ENCODE results near the gene TMBIM1. TPM values are rescaled to one million over a fixed set of nuclear protein-coding genes. Genes with fewer than 3 reads are reported as not detected.

TMBIM1 gene
- total RNA-seq, 1 experiment from 2014 or later: 114 TPM

DNA sequence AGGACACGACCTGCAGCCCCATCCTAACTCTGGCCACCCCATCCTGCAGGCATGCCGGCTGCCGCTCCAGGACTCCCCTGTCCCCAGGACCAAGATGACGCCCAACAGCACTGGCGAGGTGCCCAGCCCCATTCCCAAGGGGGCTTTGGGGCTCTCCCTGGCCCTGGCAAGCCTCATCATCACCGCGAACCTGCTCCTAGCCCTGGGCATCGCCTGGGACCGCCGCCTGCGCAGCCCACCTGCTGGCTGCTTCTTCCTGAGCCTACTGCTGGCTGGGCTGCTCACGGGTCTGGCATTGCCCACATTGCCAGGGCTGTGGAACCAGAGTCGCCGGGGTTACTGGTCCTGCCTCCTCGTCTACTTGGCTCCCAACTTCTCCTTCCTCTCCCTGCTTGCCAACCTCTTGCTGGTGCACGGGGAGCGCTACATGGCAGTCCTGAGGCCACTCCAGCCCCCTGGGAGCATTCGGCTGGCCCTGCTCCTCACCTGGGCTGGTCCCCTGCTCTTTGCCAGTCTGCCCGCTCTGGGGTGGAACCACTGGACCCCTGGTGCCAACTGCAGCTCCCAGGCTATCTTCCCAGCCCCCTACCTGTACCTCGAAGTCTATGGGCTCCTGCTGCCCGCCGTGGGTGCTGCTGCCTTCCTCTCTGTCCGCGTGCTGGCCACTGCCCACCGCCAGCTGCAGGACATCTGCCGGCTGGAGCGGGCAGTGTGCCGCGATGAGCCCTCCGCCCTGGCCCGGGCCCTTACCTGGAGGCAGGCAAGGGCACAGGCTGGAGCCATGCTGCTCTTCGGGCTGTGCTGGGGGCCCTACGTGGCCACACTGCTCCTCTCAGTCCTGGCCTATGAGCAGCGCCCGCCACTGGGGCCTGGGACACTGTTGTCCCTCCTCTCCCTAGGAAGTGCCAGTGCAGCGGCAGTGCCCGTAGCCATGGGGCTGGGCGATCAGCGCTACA lies 29.4 kb downstream of the TMBIM1 start:
- in situ Hi-C loops (cut with HindIII; ENCODE audit: low pct_unique_long_range_greater_than_20kb, low sequenced_read_pairs) (no loop called here), intact Hi-C loops (cut with micrococcal nuclease; ENCODE audit: unreplicated experiment) (no loop called here)
- CTCF ChIA-PET: no interaction called here
- no peak for DNase-seq (ENCODE audit: low read depth, low spot score)
- BruUV-seq (replicated peaks): no TSS peak
- Histone ChIP-seq H3K27ac (ENCODE audit: low read length) (no peak overlapping the region), H3K9me3 (ENCODE audit: control insufficient read depth, insufficient read depth, low read depth, low read length) (no peaks in the 10 kb centered on the region), H3K27me3 (ENCODE audit: control insufficient read depth, insufficient read depth, low read length) (no peaks in the 10 kb centered on the region), H3K36me3 (ENCODE audit: control insufficient read depth, insufficient read depth, low read length) (peaks cover 8% of the 10 kb centered on the region), H3K4me1 (ENCODE audit: control insufficient read depth, insufficient read depth, low read length) (peaks cover 8% of the 10 kb centered on the region; the same call in 1 of the 2 replicates), H3K4me3 (ENCODE audit: low read depth in 2 of 2, low read length in 2 of 2) (no peak overlapping the region)
- TF ChIP-seq POLR2AphosphoS5 (IDR thresholded peaks at IDR 0.05; ENCODE audit: low read depth, low read length): no peak
- TF ChIP-seq TCF7L2 (IDR thresholded peaks at IDR 0.05; ENCODE audit: low read depth, low read length): no peak
- TF ChIP-seq, protein P1, sequence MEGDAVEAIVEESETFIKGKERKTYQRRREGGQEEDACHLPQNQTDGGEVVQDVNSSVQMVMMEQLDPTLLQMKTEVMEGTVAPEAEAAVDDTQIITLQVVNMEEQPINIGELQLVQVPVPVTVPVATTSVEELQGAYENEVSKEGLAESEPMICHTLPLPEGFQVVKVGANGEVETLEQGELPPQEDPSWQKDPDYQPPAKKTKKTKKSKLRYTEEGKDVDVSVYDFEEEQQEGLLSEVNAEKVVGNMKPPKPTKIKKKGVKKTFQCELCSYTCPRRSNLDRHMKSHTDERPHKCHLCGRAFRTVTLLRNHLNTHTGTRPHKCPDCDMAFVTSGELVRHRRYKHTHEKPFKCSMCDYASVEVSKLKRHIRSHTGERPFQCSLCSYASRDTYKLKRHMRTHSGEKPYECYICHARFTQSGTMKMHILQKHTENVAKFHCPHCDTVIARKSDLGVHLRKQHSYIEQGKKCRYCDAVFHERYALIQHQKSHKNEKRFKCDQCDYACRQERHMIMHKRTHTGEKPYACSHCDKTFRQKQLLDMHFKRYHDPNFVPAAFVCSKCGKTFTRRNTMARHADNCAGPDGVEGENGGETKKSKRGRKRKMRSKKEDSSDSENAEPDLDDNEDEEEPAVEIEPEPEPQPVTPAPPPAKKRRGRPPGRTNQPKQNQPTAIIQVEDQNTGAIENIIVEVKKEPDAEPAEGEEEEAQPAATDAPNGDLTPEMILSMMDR (IDR thresholded peaks at IDR 0.05): no peak
- no peak for TF ChIP-seq SIN3A (IDR thresholded peaks at IDR 0.05; ENCODE audit: borderline replicate concordance, insufficient read depth, low read depth, low read length)
- TF ChIP-seq, protein P2, sequence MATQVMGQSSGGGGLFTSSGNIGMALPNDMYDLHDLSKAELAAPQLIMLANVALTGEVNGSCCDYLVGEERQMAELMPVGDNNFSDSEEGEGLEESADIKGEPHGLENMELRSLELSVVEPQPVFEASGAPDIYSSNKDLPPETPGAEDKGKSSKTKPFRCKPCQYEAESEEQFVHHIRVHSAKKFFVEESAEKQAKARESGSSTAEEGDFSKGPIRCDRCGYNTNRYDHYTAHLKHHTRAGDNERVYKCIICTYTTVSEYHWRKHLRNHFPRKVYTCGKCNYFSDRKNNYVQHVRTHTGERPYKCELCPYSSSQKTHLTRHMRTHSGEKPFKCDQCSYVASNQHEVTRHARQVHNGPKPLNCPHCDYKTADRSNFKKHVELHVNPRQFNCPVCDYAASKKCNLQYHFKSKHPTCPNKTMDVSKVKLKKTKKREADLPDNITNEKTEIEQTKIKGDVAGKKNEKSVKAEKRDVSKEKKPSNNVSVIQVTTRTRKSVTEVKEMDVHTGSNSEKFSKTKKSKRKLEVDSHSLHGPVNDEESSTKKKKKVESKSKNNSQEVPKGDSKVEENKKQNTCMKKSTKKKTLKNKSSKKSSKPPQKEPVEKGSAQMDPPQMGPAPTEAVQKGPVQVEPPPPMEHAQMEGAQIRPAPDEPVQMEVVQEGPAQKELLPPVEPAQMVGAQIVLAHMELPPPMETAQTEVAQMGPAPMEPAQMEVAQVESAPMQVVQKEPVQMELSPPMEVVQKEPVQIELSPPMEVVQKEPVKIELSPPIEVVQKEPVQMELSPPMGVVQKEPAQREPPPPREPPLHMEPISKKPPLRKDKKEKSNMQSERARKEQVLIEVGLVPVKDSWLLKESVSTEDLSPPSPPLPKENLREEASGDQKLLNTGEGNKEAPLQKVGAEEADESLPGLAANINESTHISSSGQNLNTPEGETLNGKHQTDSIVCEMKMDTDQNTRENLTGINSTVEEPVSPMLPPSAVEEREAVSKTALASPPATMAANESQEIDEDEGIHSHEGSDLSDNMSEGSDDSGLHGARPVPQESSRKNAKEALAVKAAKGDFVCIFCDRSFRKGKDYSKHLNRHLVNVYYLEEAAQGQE (IDR thresholded peaks at IDR 0.05; ENCODE audit: insufficient read depth in 1 of 2, low read depth in 2 of 2, low read length in 1 of 2): no peak
- ATAC-seq: no peak
- POLR2A ChIA-PET: interaction anchor here (0.5 kb wide), 1 partner anchor 12 kb away, joined by 4 read pairs; no protein-coding TSS in a partner anchor

DNA sequence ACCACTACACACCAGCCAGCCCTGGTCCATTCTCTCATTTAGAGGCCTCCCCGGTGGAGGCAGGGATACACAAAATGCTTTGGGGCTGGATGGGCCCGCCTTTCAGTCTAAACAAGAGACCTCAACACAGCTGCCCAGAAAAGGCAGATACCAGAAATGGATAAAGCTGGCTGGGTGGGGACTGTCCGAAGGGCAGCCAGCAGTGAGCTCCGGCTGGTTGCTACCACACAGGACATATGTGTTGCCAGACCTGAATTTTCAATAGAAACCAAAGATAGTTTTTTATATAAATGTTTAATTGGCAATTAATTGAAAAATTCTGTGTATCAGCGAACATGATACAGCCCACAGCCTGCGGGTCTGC lies 30.1 kb downstream of the TMBIM1 start:
- ChIA-PET POLR2A (interaction anchor here (0.5 kb wide), 1 partner anchor 11 kb away, joined by 4 read pairs; no protein-coding TSS in a partner anchor), CTCF (no interaction called here)
- peak; percentile 1; the same call in 1 of the 2 replicates for ATAC-seq
- H3K36me3 ChIP-seq (ENCODE audit: control insufficient read depth, insufficient read depth, low read length): peaks cover 3% of the 10 kb centered on the region; the same call in 1 of the 2 replicates
- in situ Hi-C loops (cut with HindIII; ENCODE audit: low pct_unique_long_range_greater_than_20kb, low sequenced_read_pairs): no loop called here
- no peak overlapping the region for H3K4me3 ChIP-seq (ENCODE audit: low read depth in 2 of 2, low read length in 2 of 2)
- H3K27ac ChIP-seq (ENCODE audit: low read length): no peak overlapping the region
- H3K9me3 ChIP-seq (ENCODE audit: control insufficient read depth, insufficient read depth, low read depth, low read length): no peaks in the 10 kb centered on the region
- no TSS peak for BruUV-seq (replicated peaks)
- intact Hi-C loops (cut with micrococcal nuclease; ENCODE audit: unreplicated experiment): no loop called here
- TF ChIP-seq, protein P1 (IDR thresholded peaks at IDR 0.05): no peak
- no peak for TF ChIP-seq POLR2AphosphoS5 (IDR thresholded peaks at IDR 0.05; ENCODE audit: low read depth, low read length)
- TF ChIP-seq, protein P2 (IDR thresholded peaks at IDR 0.05; ENCODE audit: insufficient read depth in 1 of 2, low read depth in 2 of 2, low read length in 1 of 2): no peak
- no peak for TF ChIP-seq SIN3A (IDR thresholded peaks at IDR 0.05; ENCODE audit: borderline replicate concordance, insufficient read depth, low read depth, low read length)
- TF ChIP-seq TCF7L2 (IDR thresholded peaks at IDR 0.05; ENCODE audit: low read depth, low read length): no peak
- no peaks in the 10 kb centered on the region for H3K27me3 ChIP-seq (ENCODE audit: control insufficient read depth, insufficient read depth, low read length)
- DNase-seq (ENCODE audit: low read depth, low spot score): no peak
- H3K4me1 ChIP-seq (ENCODE audit: control insufficient read depth, insufficient read depth, low read length): peaks cover 8% of the 10 kb centered on the region; the same call in 1 of the 2 replicates
